ENCODE data around the gene GRIK4. TPM values are rescaled to one million over a fixed set of nuclear protein-coding genes. Genes with fewer than 3 reads are reported as not detected.

The GRIK4 gene
- total and polyA plus RNA-seq, 2 of the 4 experiments (the other 2 are of a cell fraction): 0.18 to 0.38 TPM

GRCh38 chr11:120715239-120715638 lies 203.7 kb downstream of the GRIK4 start:
- Histone ChIP-seq H4K5ac (ENCODE audit: low read depth, low read length) (no peak overlapping the region), H3K36me3 (ENCODE audit: control insufficient read depth, insufficient read depth, low read length) (no peaks in the 10 kb centered on the region), H2BK120ac (ENCODE audit: low read depth, low read length) (no peak overlapping the region), H3K18ac (ENCODE audit: low read depth, low read length) (no peak overlapping the region), H3K4me3 (ENCODE audit: insufficient read depth, low read depth, low read length) (no peak overlapping the region), H3K4me1 (ENCODE audit: control insufficient read depth, insufficient read depth, low read length) (peaks cover 9% of the 10 kb centered on the region; the same call in 1 of the 2 replicates), H3K79me1 (ENCODE audit: low read depth in 1 of 2, low read length in 2 of 2) (no peaks in the 10 kb centered on the region), H3K23ac (ENCODE audit: low read depth, low read length) (no peak overlapping the region), H4K8ac (ENCODE audit: low read depth in 2 of 2, low read length in 2 of 2) (no peak overlapping the region), H3K9me3 (ENCODE audit: control insufficient read depth, insufficient read depth, low read length) (no peaks in the 10 kb centered on the region), H2AK5ac (ENCODE audit: low read depth, low read length) (no peak overlapping the region), H3K14ac (replicated peaks; ENCODE audit: low read depth, low read length) (no peak overlapping the region), H3K9me1 (ENCODE audit: insufficient read depth, low read length) (peaks cover 10% of the 10 kb centered on the region), H4K20me1 (ENCODE audit: insufficient read depth, low read length) (no peaks in the 10 kb centered on the region), H3K4me2 (ENCODE audit: low read depth, low read length) (peak overlapping the region; percentile 65), H2BK20ac (ENCODE audit: low read depth, low read length) (no peak overlapping the region), H3K27me3 (ENCODE audit: control insufficient read depth, insufficient read depth, low read length) (peaks cover 9% of the 10 kb centered on the region), H2AK9ac (replicated peaks; ENCODE audit: low read depth, low read length, poor library complexity) (no peak overlapping the region), H4K91ac (ENCODE audit: insufficient read depth, low read depth, low read length) (no peak overlapping the region), H2BK15ac (ENCODE audit: low read depth, low read length) (no peak overlapping the region), H3K56ac (ENCODE audit: extremely low read depth, insufficient read depth, low read length) (no peak overlapping the region), H3K4ac (ENCODE audit: low read depth, low read length) (no peak overlapping the region), H2AFZ (replicated peaks; ENCODE audit: low read length, poor library complexity) (peak overlapping the region; percentile 74), H3K9ac (ENCODE audit: low read depth, low read length) (no peak overlapping the region; the same call in 1 of the 2 replicates), H2BK5ac (ENCODE audit: low read depth, low read length, poor library complexity, severe bottlenecking) (no peak overlapping the region), H3K27ac (ENCODE audit: insufficient read depth, low read length) (no peak overlapping the region)
- POLR2A ChIA-PET (ENCODE audit: unreplicated experiment): no interaction called here
- ATAC-seq (ENCODE audit: low read depth) (no peak), DNase-seq (no peak)
- dilution Hi-C loops (cut with HindIII; ENCODE audit: low sequenced_read_pairs, unreplicated experiment) (no loop called here), intact Hi-C loops (cut with micrococcal nuclease) (loop anchor here (10.0 kb wide), 4 partner anchors 170 to 480 kb away; partner anchors contain the start of gene GRIK4), in situ Hi-C loops (cut with MboI; ENCODE audit: low sequenced_read_pairs) (no loop called here)
- WGBS, 2 experiments (ENCODE audit: extremely low coverage in 2 of 2, insufficient read length in 1 of 2): 60% methylated on average over 4 of the region's 10 CpGs; no CpG with 5 or more reads in 1 of the 2 experiments
- no TSS peak for BruUV-seq (replicated peaks)
- no peak for TF ChIP-seq FOS (IDR thresholded peaks at IDR 0.05; ENCODE audit: low read depth, low read length)
- TF ChIP-seq SMC3 (IDR thresholded peaks at IDR 0.05; ENCODE audit: low read depth, low read length): 0 out of 2 replicates have a peak, but pooled peaks have one; percentile 8
- TF ChIP-seq CTCF (conservative IDR thresholded peaks at IDR 0.05; ENCODE audit: low read depth, low read length): peak; percentile 39; the same call in 1 of the 2 replicates
- CTCF ChIA-PET: interaction anchor here (0.5 to 1.8 kb wide), 3 partner anchors 10 to 368 kb away, joined by 3 to 5 read pairs (median 3); no protein-coding TSS in a partner anchor
